ENCODE data around the gene TRAPPC8.

The TRAPPC8 gene

DNA sequence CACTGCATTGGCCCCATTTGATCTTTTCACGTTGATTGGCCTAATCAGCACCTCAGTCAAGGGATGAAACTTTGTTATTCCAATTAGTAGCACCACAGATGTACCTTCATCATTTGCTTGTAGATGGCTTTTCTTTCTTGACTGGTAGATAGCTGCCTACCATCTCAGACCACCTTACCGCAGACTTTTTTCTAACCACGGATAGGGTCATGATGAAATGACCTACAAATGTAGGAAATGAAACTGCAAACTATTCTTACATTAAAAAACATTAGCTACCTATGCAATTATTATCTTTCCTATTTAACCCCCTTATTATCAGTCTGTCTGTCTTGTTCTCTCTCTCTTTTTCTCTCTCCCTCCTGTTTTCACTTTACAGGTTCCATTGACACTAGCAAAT lies 159.9 kb downstream of the TRAPPC8 start:
- DNase-seq: no peak

All from activated CD4-positive, alpha-beta T cell treated with anti-CD3 and anti-CD28 coated beads, Interleukin-2, amount 50 U/mL, for 48 hours (primary cell).